ENCODE data around the gene LMAN1L. TPM values are rescaled to one million over a fixed set of nuclear protein-coding genes. Genes with fewer than 3 reads are reported as not detected.

LMAN1L gene
- total RNA-seq, 120 experiments from 2014 or later, result 0.30 to 8.1 (median 2.0) TPM; not detected in 3

Small RNAs within 50 kb of the gene (microRNA-seq; reads per million reads assigned to microRNA genes)
- 0 reads per million in 43 experiments for gene MIR4513
- 0.89 to 16.6 (median 5.9) reads per million in 43 experiments for gene MIR6882

Other genes with a start within 250 kb of the LMAN1L start
- gene CLK3, start 197.0 kb upstream of the LMAN1L start, total RNA-seq, result 10 to 100 TPM; 41.9 to 96.5 (median 63.3) TPM
- 10 to 100 TPM; 27.4 to 63.8 (median 38.5) TPM for gene EDC3, start 116.8 kb upstream of the LMAN1L start, total RNA-seq
- 1 to 10 TPM in 10 of 120 experiments, under 1 TPM in 85, not detected in 25; 0.18 to 4.9 (median 0.48) TPM for gene CYP1A1, start 87.3 kb upstream of the LMAN1L start, total RNA-seq
- gene CYP1A2, start 64.0 kb upstream of the LMAN1L start, total RNA-seq, result not detected
- 10 to 100 TPM; 28.9 to 71.0 (median 41.8) TPM for gene CSK, start 30.8 kb upstream of the LMAN1L start, total RNA-seq
- gene CPLX3, start 13.8 kb downstream of the LMAN1L start, total RNA-seq, result 10 to 100 TPM in 1 of 120 experiments, 1 to 10 TPM in 118, not detected in 1; 1.1 to 12.4 (median 3.8) TPM
- gene ULK3, start 30.3 kb downstream of the LMAN1L start, total RNA-seq, result 100 to 1,000 TPM in 15 of 120 experiments, 10 to 100 TPM in 105; 55.0 to 133 (median 84.0) TPM
- 10 to 100 TPM; 19.5 to 74.6 (median 41.4) TPM for gene SCAMP2, start 60.5 kb downstream of the LMAN1L start, total RNA-seq
- gene MPI, start 77.2 kb downstream of the LMAN1L start, total RNA-seq, result 10 to 100 TPM; 41.5 to 82.0 (median 64.4) TPM
- gene FAM219B, start 94.0 kb downstream of the LMAN1L start, total RNA-seq, result 100 to 1,000 TPM in 83 of 120 experiments, 10 to 100 TPM in 37; 76.8 to 142 (median 107) TPM
- 100 to 1,000 TPM; 113 to 311 (median 236) TPM for gene COX5A, start 125.2 kb downstream of the LMAN1L start, total RNA-seq
- gene RPP25, start 143.9 kb downstream of the LMAN1L start, total RNA-seq, result 10 to 100 TPM in 37 of 120 experiments, 1 to 10 TPM in 83; 5.0 to 16.7 (median 8.5) TPM
- 100 to 1,000 TPM; 158 to 432 (median 337) TPM for gene SCAMP5, start 182.7 kb downstream of the LMAN1L start, total RNA-seq
- 10 to 100 TPM in 59 of 120 experiments, 1 to 10 TPM in 61; 3.9 to 23.6 (median 9.9) TPM for gene PPCDC, start 210.8 kb downstream of the LMAN1L start, total RNA-seq